Measurements from ENCODE around the gene NAV2.

- TF ChIP-seq CTCF (IDR thresholded peaks at IDR 0.05; ENCODE audit: low read length) (no peak), EZH2 (optimal IDR thresholded peaks at IDR 0.05; ENCODE audit: low read depth, low read length) (no peak), EZH2phosphoT487 (IDR thresholded peaks at IDR 0.05; ENCODE audit: low read length) (no peak)
Observed at GRCh38 chr11:19800714-19801519, 88.3 kb downstream of the NAV2 start.
